Effector CD4-positive, alpha-beta T cell (primary cell): Measurements from ENCODE around the gene ABCC2.
"Not testable (repeated sequence)": the region's sequence is repeated elsewhere in the genome, so short reads cannot be mapped to it uniquely, and the experiment has no call there.

Experiments
- DNase-seq: peaks from one replicate; pipeline ENCODE4 v3.0.0-alpha.2; 2020

The ABCC2 gene

GRCh38 chr10:99855479-99856071, 73.1 kb downstream of the ABCC2 start:
- no peak for DNase-seq

- no peak for DNase-seq
These were observed 76.4 kb downstream of the ABCC2 start for GRCh38 chr10:99858849-99859248.

GRCh38 chr10:99859585-99859984, 77.1 kb downstream of the ABCC2 start:
- no peak for DNase-seq

GRCh38 chr10:99860466-99860865, 78.0 kb downstream of the ABCC2 start:
- DNase-seq: no peak

GRCh38 chr10:99863535-99864240, 81.2 kb downstream of the ABCC2 start:
- not testable (repeated sequence) for DNase-seq

- DNase-seq: not testable (repeated sequence)
These were observed 84.8 kb downstream of the ABCC2 start for GRCh38 chr10:99867250-99867649.

- DNase-seq: no peak
These were observed 87.2 kb downstream of the ABCC2 start for GRCh38 chr10:99869581-99870122.

- no peak for DNase-seq
These were observed 87.8 kb downstream of the ABCC2 start for GRCh38 chr10:99870123-99870730.

- no peak for DNase-seq
These were observed 90.1 kb downstream of the ABCC2 start for GRCh38 chr10:99872367-99873162.

- DNase-seq: no peak
These were observed 91.4 kb downstream of the ABCC2 start for GRCh38 chr10:99873846-99874245.

- DNase-seq: no peak
These were observed 92.1 kb downstream of the ABCC2 start for GRCh38 chr10:99874341-99875085.

- no peak for DNase-seq
These were observed 93.0 kb downstream of the ABCC2 start for GRCh38 chr10:99875473-99875872.

- no peak for DNase-seq
These were observed 97.8 kb downstream of the ABCC2 start for GRCh38 chr10:99880080-99880835.

GRCh38 chr10:99881371-99881770, 98.9 kb downstream of the ABCC2 start:
- no peak for DNase-seq

GRCh38 chr10:99883523-99883922, 101.1 kb downstream of the ABCC2 start:
- no peak for DNase-seq

- DNase-seq: no peak
These were observed 106.2 kb downstream of the ABCC2 start for GRCh38 chr10:99888622-99889021.

GRCh38 chr10:99894613-99895012, 112.2 kb downstream of the ABCC2 start:
- no peak for DNase-seq

GRCh38 chr10:99895066-99895465, 112.6 kb downstream of the ABCC2 start:
- DNase-seq: not testable (repeated sequence)

- DNase-seq: no peak
These were observed 113.4 kb downstream of the ABCC2 start for GRCh38 chr10:99895867-99896266.
